H1 (cell line): ENCODE measurements around the gene LY6G6C.

Experiments used
- CTCF ChIP-seq, 3 experiments: IDR thresholded peaks; 1 replicate in 2 of 3; 2 replicates in 1 of 3; pipeline versions ENCODE4 v1.5.1 to v1.6.1; 2011; ENCODE audit warnings: low read length in 3 of 3, mild to moderate bottlenecking in 3 of 3, inconsistent platforms in 2 of 3, low read depth in 1 of 3, moderate library complexity in 1 of 3; ENCODE audit not compliant: insufficient read depth in 1 of 3; ENCODE audit errors: control extremely low read depth in 1 of 3
- RFX5 ChIP-seq: IDR thresholded peaks from 2 replicates; pipeline ENCODE4 v1.6.1; 2011; ENCODE audit warnings: low read depth, low read length, improper control_type of control experiment, borderline replicate concordance

GRCh38 chr6:31736021-31736767 is 14.6 kb upstream of the LY6G6C start, which contains the start of gene CLIC1:
- TF ChIP-seq RFX5 = no peak
- TF ChIP-seq CTCF (IDR thresholded peaks at IDR 0.05; ENCODE audit: control extremely low read depth in 1 of 3, insufficient read depth in 1 of 3, low read depth in 1 of 3, low read length in 3 of 3) = no peak
